CD8-positive, alpha-beta memory T cell (primary cell): ENCODE results near the gene DNAI2. TPM values are rescaled to one million over a fixed set of nuclear protein-coding genes. Genes with fewer than 3 reads are reported as not detected.
"Not testable (repeated sequence)": the region's sequence is repeated elsewhere in the genome, so short reads cannot be mapped to it uniquely, and the experiment has no call there.

Source experiments
- CTCF ChIA-PET: fragments of 350-600 bp; sonication (Branson Sonifier 250); formaldehyde crosslinking; loops from one replicate; lab custom pipeline; 2021; ENCODE audit warnings: antibody characterized with exemption; lab: Charles Lee
- POLR2A ChIA-PET: fragments of 350-600 bp; sonication (Branson Sonifier 250); formaldehyde crosslinking; loops from one replicate; lab custom pipeline; 2021; ENCODE audit warnings: antibody characterized with exemption; lab: Charles Lee
- DNase-seq, 5 donors: peaks; one replicate each; pipeline versions ENCODE4 v3.0.0 to v3.0.0-alpha.2; 2020 to 2022; ENCODE audit warnings: mixed read lengths in 1 of 5
- H3K27ac ChIP-seq: one replicate; pipeline ENCODE4 v1.7.0; 2013; ENCODE audit warnings: low read depth, mild to moderate bottlenecking, low read length, moderate library complexity
- H3K27me3 ChIP-seq: 2 replicates; pipeline ENCODE4 v1.7.0; 2013; ENCODE audit warnings: low read length, mild to moderate bottlenecking; ENCODE audit not compliant: insufficient read depth, poor library complexity, severe bottlenecking
- H3K36me3 ChIP-seq: 2 replicates; pipeline ENCODE4 v1.7.0; 2013; ENCODE audit warnings: mild to moderate bottlenecking, low read length, moderate library complexity; ENCODE audit not compliant: insufficient read depth
- H3K4me1 ChIP-seq: 2 replicates; pipeline ENCODE4 v1.7.0; 2013; ENCODE audit warnings: mild to moderate bottlenecking, low read length, moderate library complexity; ENCODE audit not compliant: insufficient read depth
- H3K4me3 ChIP-seq: 2 replicates; pipeline ENCODE4 v1.7.0; 2013; ENCODE audit warnings: mild to moderate bottlenecking, low read length
- H3K9me3 ChIP-seq: 2 replicates; pipeline ENCODE4 v1.7.0; 2013; ENCODE audit warnings: mild to moderate bottlenecking, low read length
- H3K27ac Mint-ChIP-seq, 8 donors: one replicate each; pipeline ENCODE4 v1.8.0; 2020 to 2021; ENCODE audit warnings: mixed read lengths in 8 of 8, mild to moderate bottlenecking in 6 of 8, inconsistent platforms in 3 of 8, moderate library complexity in 3 of 8
- H3K27me3 Mint-ChIP-seq, 2 donors: one replicate each; pipeline ENCODE4 v1.8.0; 2020 to 2021; ENCODE audit warnings: mixed read lengths in 2 of 2, mild to moderate bottlenecking in 1 of 2, moderate library complexity in 1 of 2
- H3K36me3 Mint-ChIP-seq, 3 donors: one replicate each; pipeline ENCODE4 v1.8.0; 2020 to 2021; ENCODE audit warnings: mixed read lengths in 3 of 3, inconsistent platforms in 1 of 3, mild to moderate bottlenecking in 1 of 3
- H3K4me1 Mint-ChIP-seq, 3 donors: one replicate each; pipeline ENCODE4 v1.8.0; 2020 to 2021; ENCODE audit warnings: mixed read lengths in 3 of 3, inconsistent platforms in 1 of 3, mild to moderate bottlenecking in 1 of 3
- H3K4me3 Mint-ChIP-seq, 7 donors: one replicate each; pipeline ENCODE4 v1.8.0; 2020 to 2021; ENCODE audit warnings: mixed read lengths in 7 of 7, mild to moderate bottlenecking in 6 of 7, moderate library complexity in 4 of 7, inconsistent platforms in 2 of 7
- H3K9me3 Mint-ChIP-seq, 5 donors: one replicate each; pipeline ENCODE4 v1.8.0; 2020 to 2022; ENCODE audit warnings: mixed read lengths in 5 of 5, mild to moderate bottlenecking in 3 of 5, moderate library complexity in 2 of 5, inconsistent platforms in 1 of 5
- polyA plus RNA-seq: library from polyadenylated mRNA; unstranded; fragments of 300-500 nt; fragmentation: Illumina TruSeq; gene quantifications from one replicate; pipeline ENCODE4 v1.2.3, GENCODE V29; 2021
- total RNA-seq, 2 experiments: library from RNA; stranded (reverse); gene quantifications; one replicate each; pipeline ENCODE4 v1.2.3, GENCODE V29; 2021

Gene DNAI2
- total and polyA plus RNA-seq, 3 experiments from 2014 or later, result 0.35 to 0.60 (median 0.37) TPM

DNA sequence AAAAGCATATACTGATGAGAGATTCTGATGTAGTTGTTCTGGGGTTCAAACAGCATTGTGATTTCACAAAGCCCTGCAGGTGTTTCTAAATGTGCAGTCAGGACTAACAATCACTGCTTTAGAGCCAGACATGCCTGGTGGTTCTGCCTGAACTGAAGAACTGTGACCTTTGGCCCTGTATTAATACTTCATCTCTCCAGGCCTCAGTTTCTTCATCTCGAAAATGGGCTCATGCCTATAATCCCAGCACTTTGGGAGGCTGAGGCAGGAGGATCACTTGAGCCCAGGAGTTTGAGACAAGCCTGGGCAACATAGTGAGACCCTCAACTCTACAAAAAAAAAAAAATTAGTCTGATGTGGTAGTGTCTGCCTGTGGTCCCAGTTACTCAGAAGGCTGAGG lies 3.9 kb downstream of the DNAI2 start:
- no peaks in the 10 kb centered on the region for H3K9me3 ChIP-seq
- H3K36me3 ChIP-seq, result no peaks in the 10 kb centered on the region
- DNase-seq, result no peak
- ChIA-PET POLR2A (interaction anchor here (0.7 kb wide), 1 partner anchor 1794 kb away, joined by 3 read pairs; the partner anchor contains the start of gene SRP68), CTCF (interaction anchor here (2.3 kb wide), 1 partner anchor 18 kb away, joined by 8 read pairs; no protein-coding TSS in a partner anchor)
- peaks cover 55% of the 10 kb centered on the region for H3K4me1 ChIP-seq
- Mint-ChIP-seq H3K9me3 (no peaks in the 10 kb centered on the region), H3K36me3 (no peaks in the 10 kb centered on the region), H3K4me3 (peak overlapping the region in 1 of 7 donors; percentile 40), H3K27me3 (peaks cover 1 to 8% of the 10 kb centered on the region in 2 donors), H3K4me1 (peaks cover 48 to 80% (median 64%) of the 10 kb centered on the region in 3 donors), H3K27ac (peak overlapping the region in 6 of 8 donors; percentile 46 to 85 (median 66))
- H3K27me3 ChIP-seq, result no peaks in the 10 kb centered on the region
- H3K27ac ChIP-seq, result no peak overlapping the region
- H3K4me3 ChIP-seq, result no peak overlapping the region

DNA sequence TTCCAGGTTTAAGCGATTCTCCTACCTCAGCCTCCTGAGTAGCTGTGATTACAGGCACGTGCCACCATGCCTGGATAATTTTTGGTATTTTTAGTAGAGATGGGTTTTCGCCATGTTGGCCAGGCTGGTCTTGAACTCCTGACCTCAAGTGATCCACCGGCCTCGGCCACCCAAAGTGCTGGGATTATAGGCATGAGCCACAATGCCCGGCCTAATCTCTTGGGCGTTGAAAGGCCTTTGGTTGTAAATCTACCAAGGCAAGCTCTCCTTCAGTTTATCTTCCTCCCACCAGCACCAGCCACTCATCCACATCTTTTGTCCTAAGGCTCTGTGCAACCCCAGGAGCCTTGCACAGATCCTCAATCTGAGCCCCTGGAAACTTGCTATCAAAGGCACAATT lies 5.6 kb downstream of the DNAI2 start:
- Histone ChIP-seq H3K4me3 (peak overlapping the region; percentile 34), H3K4me1 (peaks cover 60% of the 10 kb centered on the region), H3K27ac (peak overlapping the region; percentile 88)
- ChIA-PET POLR2A (interaction anchor here (0.9 to 1.3 kb wide), 2 partner anchors 66 to 76 kb away, joined by 3 to 6 read pairs; partner anchors contain the start of gene TTYH2), CTCF (interaction anchor here (8.3 kb wide), 1 partner anchor 16 kb away, joined by 52 read pairs; no protein-coding TSS in a partner anchor)
- H3K4me3 Mint-ChIP-seq, result peak overlapping the region in 5 of 7 donors; percentile 9 to 61 (median 37)
- not testable (repeated sequence) for H3K36me3 Mint-ChIP-seq, H3K9me3 Mint-ChIP-seq, H3K9me3 ChIP-seq, H3K27me3 Mint-ChIP-seq, H3K27me3 ChIP-seq, H3K36me3 ChIP-seq, DNase-seq
- H3K27ac Mint-ChIP-seq, result peak overlapping the region; percentile 77 to 99 (median 96)
- H3K4me1 Mint-ChIP-seq, result peaks cover 40 to 79% (median 58%) of the 10 kb centered on the region in 3 donors

DNA sequence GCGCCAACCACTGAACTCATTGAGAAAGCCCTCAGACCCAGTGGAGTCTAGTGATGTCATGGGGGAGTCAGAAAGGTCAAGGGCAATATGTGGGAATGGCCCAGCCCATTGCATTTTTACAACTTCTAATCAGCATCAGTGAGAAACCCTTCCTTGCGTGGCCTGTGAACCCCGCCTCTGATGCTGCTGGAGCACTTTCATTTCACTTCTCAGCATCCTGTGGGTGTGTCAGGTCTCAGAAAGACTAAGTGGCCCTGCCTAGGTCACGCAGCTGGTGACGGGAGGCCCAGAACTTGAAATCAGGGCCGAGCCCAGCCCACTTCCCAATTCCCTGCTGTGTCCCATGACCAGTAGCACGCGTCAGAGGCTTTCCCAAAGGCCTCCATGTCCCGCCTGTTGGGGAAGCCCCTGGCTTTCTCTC lies 6.1 kb downstream of the DNAI2 start:
- peaks cover 60% of the 10 kb centered on the region for H3K4me1 ChIP-seq
- no peaks in the 10 kb centered on the region for H3K27me3 ChIP-seq
- POLR2A ChIA-PET, result interaction anchor here (0.9 to 1.3 kb wide), 2 partner anchors 67 to 76 kb away, joined by 3 to 6 read pairs; partner anchors contain the start of gene TTYH2
- CTCF ChIA-PET, result interaction anchor here (2.6 to 8.3 kb wide), 3 partner anchors 15 to 77 kb away, joined by 8 to 52 read pairs (median 15); partner anchors contain the start of genes RPL38 and TTYH2
- H3K4me3 ChIP-seq, result peak overlapping the region; percentile 36
- peak in 4 of 5 donors; percentile 46 to 73 (median 59) for DNase-seq
- H3K9me3 ChIP-seq, result no peaks in the 10 kb centered on the region
- no peaks in the 10 kb centered on the region for H3K9me3 Mint-ChIP-seq
- no peaks in the 10 kb centered on the region for H3K36me3 Mint-ChIP-seq
- H3K27me3 Mint-ChIP-seq, result no peaks in the 10 kb centered on the region
- H3K36me3 ChIP-seq, result no peaks in the 10 kb centered on the region
- peak overlapping the region in 6 of 7 donors; percentile 9 to 61 (median 44) for H3K4me3 Mint-ChIP-seq
- peak overlapping the region; percentile 88 for H3K27ac ChIP-seq
- H3K27ac Mint-ChIP-seq, result peak overlapping the region; percentile 77 to 99 (median 96)
- peaks cover 40 to 79% (median 58%) of the 10 kb centered on the region in 3 donors for H3K4me1 Mint-ChIP-seq

DNA sequence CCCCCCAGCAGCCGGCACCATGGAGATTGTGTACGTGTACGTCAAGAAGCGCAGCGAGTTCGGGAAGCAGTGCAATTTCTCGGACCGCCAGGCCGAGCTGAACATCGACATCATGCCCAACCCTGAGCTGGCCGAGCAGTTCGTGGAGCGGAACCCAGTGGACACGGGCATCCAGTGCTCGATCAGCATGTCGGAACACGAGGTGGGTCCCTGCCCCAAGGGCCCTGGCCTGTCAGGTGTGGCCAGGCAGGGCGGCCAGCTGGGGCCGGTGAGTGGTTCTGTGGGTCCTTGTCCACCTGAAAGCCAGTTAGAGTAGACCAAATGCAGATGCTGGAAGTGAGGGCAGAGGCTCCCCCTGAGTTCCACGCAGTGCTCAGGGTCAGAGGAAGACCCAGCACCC lies 7.8 kb downstream of the DNAI2 start:
- no peak for DNase-seq
- Histone ChIP-seq H3K27me3 (no peaks in the 10 kb centered on the region), H3K9me3 (no peaks in the 10 kb centered on the region), H3K36me3 (no peaks in the 10 kb centered on the region), H3K27ac (peak overlapping the region; percentile 71), H3K4me3 (no peak overlapping the region), H3K4me1 (peaks cover 59% of the 10 kb centered on the region)
- Mint-ChIP-seq H3K4me1 (peaks cover 39 to 73% (median 52%) of the 10 kb centered on the region in 3 donors), H3K4me3 (peak overlapping the region in 1 of 7 donors; percentile 3), H3K36me3 (no peaks in the 10 kb centered on the region), H3K27ac (peak overlapping the region; percentile 72 to 100 (median 98)), H3K27me3 (no peaks in the 10 kb centered on the region), H3K9me3 (no peaks in the 10 kb centered on the region)
- POLR2A ChIA-PET, result no interaction called here
- CTCF ChIA-PET, result interaction anchor here (0.9 to 8.3 kb wide), 7 partner anchors 14 to 78 kb away, joined by 3 to 52 read pairs (median 4); partner anchors contain the start of genes RPL38 and TTYH2

DNA sequence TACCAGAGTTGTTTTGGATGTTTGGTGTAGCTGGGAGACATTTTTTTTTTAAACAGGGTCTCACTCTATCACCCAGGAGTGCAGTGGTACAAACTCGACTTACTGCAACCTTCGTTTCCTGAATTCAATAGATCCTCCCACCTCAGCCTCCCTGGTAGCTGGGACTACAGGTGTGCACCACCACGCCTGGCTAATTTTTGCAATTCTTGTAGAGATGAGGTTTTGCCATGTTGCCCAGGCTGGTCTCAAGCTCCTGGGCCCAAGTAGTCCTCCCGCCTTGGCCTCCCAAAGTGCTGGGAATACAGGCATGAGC lies 8.2 kb downstream of the DNAI2 start:
- H3K36me3 ChIP-seq, H3K36me3 Mint-ChIP-seq, H3K9me3 ChIP-seq, H3K27me3 ChIP-seq, H3K4me3 ChIP-seq, DNase-seq, H3K9me3 Mint-ChIP-seq, H3K27me3 Mint-ChIP-seq, POLR2A ChIA-PET: not testable (repeated sequence)
- CTCF ChIA-PET, result interaction anchor here (0.9 to 8.3 kb wide), 7 partner anchors 13 to 79 kb away, joined by 3 to 52 read pairs (median 4); partner anchors contain the start of genes RPL38 and TTYH2
- Histone ChIP-seq H3K4me1 (peaks cover 59% of the 10 kb centered on the region), H3K27ac (peak overlapping the region; percentile 71)
- Mint-ChIP-seq H3K27ac (peak overlapping the region; percentile 72 to 100 (median 98)), H3K4me1 (peaks cover 42 to 76% (median 55%) of the 10 kb centered on the region in 3 donors), H3K4me3 (peak overlapping the region in 5 of 7 donors; percentile 33 to 87 (median 76))

DNA sequence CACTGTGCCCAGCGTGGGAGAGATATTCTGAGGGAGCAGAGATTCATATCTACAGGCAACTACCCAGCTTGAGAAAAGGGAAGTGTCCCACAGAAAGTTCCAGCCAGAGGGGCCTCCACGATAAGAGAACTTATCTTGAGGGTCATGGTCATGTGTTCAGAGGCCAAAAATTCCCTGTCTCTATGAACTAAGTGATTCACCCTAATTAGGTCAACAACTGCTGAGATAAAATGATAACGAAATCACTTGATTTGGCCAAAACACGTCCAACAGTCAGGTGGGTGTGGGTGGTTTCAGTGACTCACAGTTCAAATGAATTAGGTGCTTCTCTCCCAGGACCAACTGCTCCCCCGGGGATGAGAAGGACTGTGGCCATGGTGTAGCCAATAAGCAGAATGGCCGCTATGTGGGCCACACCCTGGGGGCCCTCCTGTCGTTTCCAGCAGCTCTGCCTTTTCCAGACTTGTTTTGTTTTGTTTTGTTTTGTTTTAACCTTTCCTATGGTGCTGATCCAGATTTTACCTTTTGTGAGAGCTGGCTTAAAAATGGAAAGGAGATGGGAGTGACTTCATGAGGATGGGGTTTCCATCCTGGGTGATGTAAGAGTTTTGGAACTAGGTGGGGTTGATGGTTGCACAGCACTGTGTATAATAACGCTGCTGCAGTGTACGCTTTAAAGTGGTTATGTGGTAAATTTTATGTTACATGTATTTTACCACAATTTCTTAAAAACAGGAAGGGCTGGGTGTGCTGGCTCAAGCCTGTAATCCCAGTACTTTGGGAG lies 8.7 kb downstream of the DNAI2 start:
- Mint-ChIP-seq H3K4me3 (peak overlapping the region; percentile 1 to 87 (median 75)), H3K9me3 (no peaks in the 10 kb centered on the region), H3K27ac (peak overlapping the region; percentile 86 to 100 (median 98)), H3K36me3 (no peaks in the 10 kb centered on the region), H3K4me1 (peaks cover 42 to 77% (median 61%) of the 10 kb centered on the region in 3 donors), H3K27me3 (no peaks in the 10 kb centered on the region)
- Histone ChIP-seq H3K9me3 (no peaks in the 10 kb centered on the region), H3K4me1 (peaks cover 59% of the 10 kb centered on the region), H3K27ac (peak overlapping the region; percentile 71), H3K36me3 (no peaks in the 10 kb centered on the region), H3K27me3 (no peaks in the 10 kb centered on the region), H3K4me3 (no peak overlapping the region)
- ChIA-PET CTCF (interaction anchor here (1.0 to 8.3 kb wide), 8 partner anchors 13 to 79 kb away, joined by 3 to 52 read pairs (median 8); partner anchors contain the start of genes RPL38 and TTYH2), POLR2A (interaction anchor here (3.0 kb wide), 1 partner anchor 71 kb away, joined by 9 read pairs; the partner anchor contains the start of gene TTYH2)
- peak; percentile 24 to 79 (median 49) for DNase-seq

DNA sequence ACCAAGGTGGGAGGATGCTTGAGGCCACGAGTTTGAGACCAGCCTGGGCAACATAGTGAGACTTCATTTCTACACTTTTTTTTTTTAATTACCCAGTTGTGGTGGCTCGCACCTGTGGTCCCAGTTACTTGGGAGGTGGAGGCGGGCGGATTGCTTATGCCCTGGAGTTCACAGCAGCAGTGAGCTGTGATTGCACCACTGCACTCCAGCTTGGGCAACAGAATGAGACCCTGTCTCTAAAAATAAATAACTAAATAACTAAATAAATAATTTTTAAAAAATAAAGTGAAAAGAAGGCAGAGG lies 9.3 kb downstream of the DNAI2 start:
- Mint-ChIP-seq H3K27ac (peak overlapping the region in 7 of 8 donors; percentile 86 to 100 (median 99)), H3K36me3 (no peaks in the 10 kb centered on the region), H3K9me3 (no peaks in the 10 kb centered on the region), H3K4me3 (peak overlapping the region; percentile 1 to 87 (median 75)), H3K27me3 (no peaks in the 10 kb centered on the region), H3K4me1 (peaks cover 47 to 80% (median 64%) of the 10 kb centered on the region in 3 donors)
- H3K4me3 ChIP-seq, result no peak overlapping the region
- ChIA-PET CTCF (interaction anchor here (1.0 to 8.3 kb wide), 5 partner anchors 12 to 72 kb away, joined by 3 to 52 read pairs (median 9); partner anchors contain the start of gene TTYH2), POLR2A (interaction anchor here (3.0 kb wide), 1 partner anchor 71 kb away, joined by 9 read pairs; the partner anchor contains the start of gene TTYH2)
- H3K27ac ChIP-seq, result peak overlapping the region; percentile 71
- no peaks in the 10 kb centered on the region for H3K36me3 ChIP-seq
- no peak for DNase-seq
- H3K27me3 ChIP-seq, result no peaks in the 10 kb centered on the region
- peaks cover 59% of the 10 kb centered on the region for H3K4me1 ChIP-seq
- no peaks in the 10 kb centered on the region for H3K9me3 ChIP-seq
